Measurements from ENCODE around the gene STAT3.
A peak's percentile ranks its signal among the peaks of the same experiment; 100 is the strongest.

STAT3 gene

DNA sequence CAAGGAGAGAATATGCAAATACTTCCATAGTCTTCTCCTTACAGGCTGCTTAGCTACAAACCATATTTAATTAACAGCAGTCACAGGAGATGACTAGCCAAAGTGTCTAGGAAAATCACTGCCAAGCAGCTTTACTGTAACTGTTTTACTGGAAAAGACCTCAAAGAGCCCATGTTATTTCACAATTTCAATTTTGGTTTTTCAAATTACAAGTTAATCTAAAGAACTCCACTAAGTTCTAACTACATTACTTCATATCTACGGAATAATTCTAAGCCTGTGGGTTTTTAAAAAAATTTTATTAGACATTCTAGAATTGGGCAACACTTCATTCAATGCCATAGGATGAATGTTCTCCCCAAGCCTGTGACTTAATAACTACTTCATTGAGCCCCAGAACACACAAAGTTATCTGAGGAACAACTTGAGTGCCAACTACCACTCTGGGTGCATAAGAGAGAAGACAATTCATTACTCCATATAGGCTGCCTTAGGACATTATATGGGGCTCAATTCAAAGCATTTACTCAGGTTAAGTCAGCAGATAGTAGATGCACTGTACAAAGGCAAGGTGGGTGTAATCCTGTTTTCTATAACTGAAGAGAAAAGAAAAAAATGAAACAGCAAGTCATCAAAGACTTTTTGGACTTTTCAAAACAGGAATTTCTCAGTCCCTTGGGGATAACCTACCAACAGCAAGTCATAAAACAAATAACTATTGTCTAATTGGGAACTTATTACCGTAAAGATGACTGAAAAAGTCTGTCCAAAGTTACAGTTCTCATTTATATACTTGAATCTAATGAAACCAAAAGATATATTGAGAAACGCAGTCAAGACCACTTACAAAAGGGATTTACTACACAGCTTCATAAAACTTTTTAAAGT, 33.0 kb downstream of the STAT3 start:
- DNase-seq (ENCODE audit: low read depth in 2 of 2, low spot score in 1 of 2): no peak

DNA sequence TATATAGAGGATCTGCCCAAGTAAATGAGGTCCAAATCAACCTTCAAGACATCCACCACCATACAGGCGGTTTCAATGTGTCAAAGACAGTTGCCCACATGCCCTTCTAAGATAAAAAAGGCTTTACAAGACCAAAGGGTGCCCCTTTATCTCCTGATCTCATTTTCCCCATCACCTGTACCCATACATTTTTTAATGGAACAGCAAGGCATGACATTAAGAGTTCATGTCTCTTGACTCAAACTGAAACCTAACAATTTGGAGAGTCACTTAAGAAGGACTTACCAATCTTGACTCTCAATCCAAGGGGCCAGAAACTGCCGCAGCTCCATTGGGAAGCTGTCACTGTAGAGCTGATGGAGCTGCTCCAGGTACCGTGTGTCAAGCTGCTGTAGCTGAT, 40.1 kb downstream of the STAT3 start:
- DNase-seq (ENCODE audit: low read depth in 2 of 2, low spot score in 1 of 2): no peak

DNA sequence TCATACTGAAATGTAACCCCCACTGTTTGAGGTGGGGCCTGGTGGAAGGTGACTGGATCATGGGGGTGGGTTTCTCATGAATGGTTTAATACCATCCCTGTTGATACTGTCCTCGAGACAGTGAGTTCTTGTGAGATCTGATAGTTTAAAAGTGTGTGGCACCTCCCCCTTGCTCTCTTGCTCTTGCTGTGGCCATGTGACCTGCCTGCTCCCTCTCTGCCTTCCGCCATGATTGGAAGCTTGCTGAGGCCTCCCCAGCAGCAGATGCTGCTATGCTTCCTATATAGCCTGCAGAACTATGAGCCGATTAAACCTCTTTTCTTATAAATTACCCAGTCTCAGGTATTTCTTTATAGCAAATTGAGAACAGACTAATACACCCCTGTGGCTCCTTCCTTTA, 40.6 kb downstream of the STAT3 start:
- no peak for DNase-seq (ENCODE audit: low read depth in 2 of 2, low spot score in 1 of 2)

DNA sequence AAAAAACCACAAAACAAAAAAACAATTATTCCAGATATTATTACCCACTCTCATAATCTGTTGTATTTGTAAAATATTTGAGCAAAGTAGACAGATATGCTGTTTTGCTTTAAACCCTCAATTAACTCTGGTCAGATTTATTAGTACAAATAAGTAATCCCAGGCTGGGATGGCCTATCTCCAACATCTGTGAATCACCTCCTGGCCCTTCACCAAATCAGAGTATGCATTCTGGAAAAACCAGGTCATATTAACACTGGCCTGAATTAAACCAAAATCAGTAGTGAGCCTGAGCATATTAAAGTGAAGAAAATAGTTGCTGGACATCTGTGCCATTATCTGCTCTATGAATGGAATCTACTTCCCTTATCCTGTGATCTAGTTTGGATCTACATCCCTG, 41.0 kb downstream of the STAT3 start:
- no peak for DNase-seq (ENCODE audit: low read depth in 2 of 2, low spot score in 1 of 2)

DNA sequence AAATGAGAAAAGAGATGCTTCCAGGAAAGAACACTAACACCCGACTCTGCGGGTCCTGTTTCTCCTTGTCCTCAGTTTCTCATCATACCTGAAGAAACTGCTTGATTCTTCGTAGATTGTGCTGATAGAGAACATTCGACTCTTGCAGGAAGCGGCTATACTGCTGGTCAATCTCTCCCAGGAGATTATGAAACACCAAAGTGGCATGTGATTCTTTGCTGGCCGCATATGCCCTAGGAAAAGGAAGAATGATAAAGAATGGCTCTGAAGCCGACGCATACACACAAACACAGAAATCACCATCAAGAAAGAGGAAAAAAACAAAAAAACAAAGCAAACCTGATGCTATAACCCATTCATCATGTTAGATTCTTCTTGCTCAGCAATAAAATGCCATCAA, 41.8 kb downstream of the STAT3 start:
- no peak for DNase-seq (ENCODE audit: low read depth in 2 of 2, low spot score in 1 of 2)

DNA sequence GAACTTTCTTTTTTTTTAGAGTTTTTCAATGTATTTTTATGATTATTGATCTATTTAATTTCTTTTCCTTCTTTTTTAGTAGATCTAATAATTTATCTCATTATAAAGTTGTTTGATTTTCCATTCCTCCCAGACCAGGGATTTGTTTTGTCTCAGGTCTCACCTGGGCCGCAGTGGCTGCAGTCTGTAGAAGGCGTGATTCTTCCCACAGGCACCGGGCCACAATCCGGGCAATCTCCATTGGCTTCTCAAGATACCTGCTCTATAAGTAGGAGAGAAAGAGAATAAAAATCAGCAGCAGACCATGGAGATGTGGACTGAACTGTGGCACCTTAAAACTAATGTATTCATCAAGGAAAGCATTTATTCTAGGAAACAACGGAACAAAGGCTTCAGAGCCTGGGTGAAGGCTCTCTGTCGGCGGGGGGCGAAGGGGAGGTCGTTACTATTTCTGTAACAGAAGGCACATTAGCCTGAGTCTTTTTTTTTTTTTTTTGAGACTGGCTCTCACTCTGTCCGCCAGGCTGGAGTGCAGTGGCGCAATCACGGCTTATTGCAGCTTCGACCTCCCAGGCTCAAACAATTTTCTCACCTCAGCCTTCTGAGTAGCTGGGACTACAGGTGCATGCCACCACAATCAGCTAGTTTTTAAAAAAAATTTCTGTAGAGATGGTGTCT, 42.7 kb downstream of the STAT3 start:
- no peak for DNase-seq (ENCODE audit: low read depth in 2 of 2, low spot score in 1 of 2)

DNA sequence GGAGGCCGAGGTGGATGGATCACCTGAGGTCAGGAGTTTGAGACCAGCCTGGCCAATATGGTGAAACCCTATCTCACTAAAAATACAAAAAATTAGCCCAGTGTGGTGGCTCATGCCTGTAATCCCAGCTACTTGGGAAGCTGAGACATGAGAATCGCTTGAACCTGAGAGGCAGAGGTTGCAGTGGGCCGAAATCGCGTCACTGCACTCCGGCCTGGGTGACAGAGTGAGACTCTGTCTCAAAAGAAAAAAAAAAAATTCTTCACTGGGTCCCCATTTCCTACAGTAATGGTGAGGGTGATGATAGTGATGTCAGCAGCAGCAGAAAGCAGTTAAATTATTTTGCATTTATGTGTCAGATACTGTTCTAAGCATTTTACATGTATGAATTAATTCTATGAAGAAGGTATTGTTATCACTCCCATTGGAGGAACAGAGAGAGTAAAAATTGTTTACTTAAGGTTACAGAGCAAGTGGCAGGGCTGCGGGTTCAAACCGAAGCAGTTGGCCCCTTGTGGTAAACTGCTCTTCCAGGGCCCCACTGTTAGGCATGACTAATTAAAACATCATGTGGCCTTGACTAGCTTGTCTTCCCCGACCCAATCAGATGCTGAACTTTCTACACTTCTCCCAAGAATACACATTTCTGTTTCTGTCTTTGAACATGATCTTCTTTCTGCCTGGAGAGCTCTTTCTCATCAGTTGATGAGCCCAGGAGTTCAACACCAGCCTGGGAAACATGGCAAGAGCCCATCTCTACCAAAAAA, 45.8 kb downstream of the STAT3 start:
- DNase-seq (ENCODE audit: low read depth in 2 of 2, low spot score in 1 of 2): no peak

DNA sequence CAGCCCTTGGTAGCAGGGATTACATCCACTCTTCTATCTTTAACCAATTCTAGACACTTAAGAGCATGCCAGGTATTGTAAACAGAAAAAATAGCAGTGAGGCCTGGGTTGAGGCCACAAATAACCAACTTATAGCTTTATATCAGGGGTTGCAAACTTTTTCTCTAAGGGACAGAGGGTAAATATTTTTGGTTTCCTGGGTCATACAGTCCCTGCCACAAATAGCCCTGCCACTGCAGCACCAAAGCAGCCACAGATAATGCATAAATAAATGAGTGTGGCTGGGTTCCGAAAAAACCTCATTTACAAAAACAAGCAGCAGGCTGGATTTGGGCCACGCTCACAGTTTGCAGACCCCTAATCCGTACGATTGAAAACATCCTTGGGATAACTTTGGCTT, 46.7 kb downstream of the STAT3 start:
- no peak for DNase-seq (ENCODE audit: low read depth in 2 of 2, low spot score in 1 of 2)

DNA sequence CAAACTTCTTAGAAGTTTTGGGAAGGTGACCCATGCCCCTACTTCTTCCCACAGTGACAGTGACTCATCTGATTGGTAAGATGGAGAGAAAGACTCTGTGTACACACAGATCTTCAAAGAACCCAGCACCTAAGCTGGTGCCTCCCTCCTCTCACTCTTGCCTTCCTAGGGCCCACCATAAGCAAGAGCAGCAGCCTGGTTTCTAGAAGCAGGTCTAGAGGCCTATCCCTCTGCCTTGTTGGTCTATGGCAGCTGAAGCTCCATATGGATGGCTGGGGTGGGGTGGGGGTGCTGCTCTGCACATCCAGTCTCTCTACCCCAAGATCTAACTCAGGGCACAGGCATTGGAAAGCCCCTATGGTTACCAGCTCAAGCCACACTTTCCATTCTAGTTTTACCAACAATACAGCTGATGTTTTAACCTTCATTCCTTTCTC, 47.5 kb downstream of the STAT3 start:
- no peak for DNase-seq (ENCODE audit: low read depth in 2 of 2, low spot score in 1 of 2)

DNA sequence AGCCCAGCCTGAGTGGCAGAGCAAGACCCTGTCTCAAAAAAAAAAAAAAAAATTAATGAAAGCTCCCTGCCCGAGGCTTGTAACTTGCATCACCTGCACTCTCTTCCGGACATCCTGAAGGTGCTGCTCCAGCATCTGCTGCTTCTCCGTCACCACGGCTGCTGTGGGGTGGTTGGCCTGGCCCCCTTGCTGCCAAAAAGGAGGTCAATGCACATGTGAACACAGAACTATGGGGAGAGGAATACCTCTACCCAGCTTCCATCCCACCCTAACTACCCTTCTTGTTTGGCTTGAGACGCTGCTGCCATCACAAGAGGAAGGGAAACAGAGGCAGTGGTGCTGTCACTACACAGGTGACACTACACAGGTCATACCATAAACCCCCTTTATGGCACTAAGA, 49.0 kb downstream of the STAT3 start:
- DNase-seq (ENCODE audit: low read depth in 2 of 2, low spot score in 1 of 2): no peak

DNA sequence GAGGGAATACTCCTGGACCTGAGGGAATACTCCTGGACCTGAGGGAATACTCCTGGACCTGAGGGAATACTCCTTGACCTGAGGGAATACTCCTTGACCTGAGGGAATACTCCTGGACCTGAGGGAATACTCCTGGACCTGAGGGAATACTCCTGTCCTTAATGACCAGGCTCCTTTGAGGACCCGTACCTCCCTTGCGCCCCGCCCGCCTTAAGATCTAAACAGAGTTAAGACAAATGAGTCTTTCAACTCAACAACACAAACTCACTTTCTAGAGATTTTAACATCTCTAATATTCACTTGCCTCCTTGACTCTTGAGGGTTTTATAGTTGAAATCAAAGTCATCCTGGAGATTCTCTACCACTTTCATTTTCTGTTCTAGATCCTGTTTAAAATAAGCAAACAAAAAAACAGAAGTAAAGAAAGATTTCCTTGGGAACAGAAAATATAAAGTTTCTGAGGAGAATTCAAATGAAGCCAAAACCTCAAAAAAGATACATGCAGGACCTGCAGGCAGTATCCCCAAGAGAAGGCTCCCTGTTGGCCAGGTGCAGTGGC, 49.7 kb downstream of the STAT3 start:
- DNase-seq (ENCODE audit: low read depth in 2 of 2, low spot score in 1 of 2): no peak

DNA sequence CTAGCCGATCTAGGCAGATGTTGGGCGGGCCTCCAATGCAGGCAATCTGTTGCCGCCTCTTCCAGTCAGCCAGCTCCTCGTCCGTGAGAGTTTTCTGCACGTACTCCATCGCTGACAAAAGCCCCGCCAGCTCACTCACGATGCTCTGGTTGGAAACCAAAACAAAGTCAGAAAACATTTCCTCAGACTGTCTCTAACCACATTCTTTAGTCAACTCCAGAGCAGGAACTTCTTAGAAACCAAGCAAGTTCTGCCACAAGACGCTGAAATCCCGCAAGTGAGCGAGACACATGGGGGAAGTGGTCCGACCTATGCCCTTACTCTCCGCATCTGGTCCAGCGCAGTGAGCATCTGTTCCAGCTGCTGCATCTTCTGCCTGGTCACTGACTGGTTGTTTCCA, 50.8 kb downstream of the STAT3 start:
- DNase-seq (ENCODE audit: low read depth in 2 of 2, low spot score in 1 of 2): peak in 1 of 2 donors; percentile 12

DNA sequence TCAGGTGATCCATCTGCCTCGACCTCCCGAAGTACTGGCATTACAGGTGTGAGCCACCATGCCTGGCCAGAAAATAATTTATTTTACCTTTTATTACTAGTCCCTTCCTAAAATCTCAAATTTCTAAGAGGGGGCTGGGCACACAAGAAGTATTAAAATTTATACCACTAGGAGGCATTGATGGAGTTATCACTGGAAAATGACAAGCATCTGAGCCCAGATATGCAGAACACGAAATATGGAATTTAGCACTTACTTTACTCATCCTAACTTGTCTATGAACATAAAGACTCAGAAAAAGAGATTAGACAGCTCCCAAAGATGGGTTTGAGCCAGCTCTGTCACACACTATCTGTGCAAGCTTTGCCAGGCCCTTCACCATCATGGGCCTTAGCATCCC, 53.6 kb downstream of the STAT3 start:
- DNase-seq (ENCODE audit: low read depth in 2 of 2, low spot score in 1 of 2): no peak

DNA sequence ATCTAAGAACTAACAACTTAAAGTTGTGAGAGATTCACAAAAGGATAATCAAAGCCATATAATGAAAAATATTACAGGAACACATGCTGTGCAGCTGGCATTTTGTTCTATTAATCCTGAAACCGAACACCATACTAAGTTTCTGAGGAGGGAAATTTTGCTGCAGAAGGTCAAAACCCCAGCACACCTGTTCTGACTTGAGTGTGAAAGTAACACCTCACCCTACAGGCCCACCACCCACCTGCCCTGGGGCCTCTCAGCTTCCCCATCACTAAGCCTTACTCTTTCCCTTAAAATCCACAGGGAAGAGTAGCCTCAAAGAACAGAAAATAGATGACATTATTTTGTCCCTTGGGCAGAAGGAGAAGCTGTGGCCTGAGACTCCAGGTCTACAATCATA, 55.2 kb downstream of the STAT3 start:
- DNase-seq (ENCODE audit: low read depth in 2 of 2, low spot score in 1 of 2): no peak

DNA sequence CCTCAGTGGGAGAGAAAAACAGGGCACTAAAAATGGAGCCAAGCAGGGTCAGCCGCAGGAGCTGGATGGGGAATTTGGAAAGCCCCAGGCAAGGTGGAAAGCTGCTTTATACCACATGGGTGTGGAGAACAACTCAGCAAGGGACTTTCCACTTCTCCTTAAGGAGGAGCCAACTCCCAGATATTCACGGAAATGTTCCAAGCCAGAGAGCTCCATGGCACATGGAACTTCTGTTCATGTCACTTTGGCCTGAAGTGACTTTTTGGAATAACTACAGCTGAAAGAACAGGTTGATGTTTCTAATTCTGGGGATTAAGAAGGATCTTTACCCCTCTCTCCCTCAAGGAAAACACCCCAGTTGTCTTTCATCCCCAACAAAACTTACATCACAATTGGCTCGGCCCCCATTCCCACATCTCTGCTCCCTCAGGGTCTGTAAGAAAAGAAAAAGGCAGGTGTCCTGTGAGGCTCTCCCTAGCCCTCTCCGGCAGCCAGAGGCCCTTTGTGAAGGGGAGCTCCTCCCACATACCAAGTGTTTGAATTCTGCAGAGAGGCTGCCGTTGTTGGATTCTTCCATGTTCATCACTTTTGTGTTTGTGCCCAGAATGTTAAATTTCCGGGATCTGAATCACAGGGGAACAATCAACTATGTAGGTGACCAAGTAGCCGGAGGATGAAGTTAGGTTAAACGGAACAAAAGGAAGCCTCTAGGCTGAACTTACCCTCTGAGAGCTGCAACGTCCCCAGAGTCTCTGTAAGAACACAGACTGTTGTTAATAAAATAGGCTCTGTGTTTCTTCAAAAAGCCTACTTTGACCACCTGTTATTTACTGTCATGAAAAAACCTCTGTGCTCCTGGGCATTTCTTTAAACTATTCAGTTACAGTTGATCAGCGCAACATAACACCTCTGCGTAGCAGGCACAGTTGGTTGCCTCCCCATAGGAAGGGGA, 58.9 kb downstream of the STAT3 start:
- no peak for DNase-seq (ENCODE audit: low read depth in 2 of 2, low spot score in 1 of 2)

DNA sequence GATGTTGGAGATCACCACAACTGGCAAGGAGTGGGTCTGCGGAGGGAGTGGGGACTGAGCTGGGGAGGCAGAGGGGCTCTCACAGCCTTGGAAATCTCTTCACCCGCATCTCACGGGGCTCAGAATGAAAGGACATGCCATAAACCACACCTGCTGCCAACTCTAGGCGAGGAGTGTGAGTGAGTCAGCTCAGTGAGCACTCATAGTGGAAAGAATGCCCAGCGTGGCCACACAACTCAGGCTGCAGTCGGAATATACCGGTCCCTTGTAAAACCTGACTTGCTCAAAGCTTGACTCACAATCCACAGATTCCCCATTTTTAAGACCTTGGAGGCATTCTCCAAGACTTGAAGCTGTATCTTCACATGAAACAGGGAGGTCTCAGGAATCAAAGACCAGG, 63.2 kb downstream of the STAT3 start:
- DNase-seq (ENCODE audit: low read depth in 2 of 2, low spot score in 1 of 2): no peak

DNA sequence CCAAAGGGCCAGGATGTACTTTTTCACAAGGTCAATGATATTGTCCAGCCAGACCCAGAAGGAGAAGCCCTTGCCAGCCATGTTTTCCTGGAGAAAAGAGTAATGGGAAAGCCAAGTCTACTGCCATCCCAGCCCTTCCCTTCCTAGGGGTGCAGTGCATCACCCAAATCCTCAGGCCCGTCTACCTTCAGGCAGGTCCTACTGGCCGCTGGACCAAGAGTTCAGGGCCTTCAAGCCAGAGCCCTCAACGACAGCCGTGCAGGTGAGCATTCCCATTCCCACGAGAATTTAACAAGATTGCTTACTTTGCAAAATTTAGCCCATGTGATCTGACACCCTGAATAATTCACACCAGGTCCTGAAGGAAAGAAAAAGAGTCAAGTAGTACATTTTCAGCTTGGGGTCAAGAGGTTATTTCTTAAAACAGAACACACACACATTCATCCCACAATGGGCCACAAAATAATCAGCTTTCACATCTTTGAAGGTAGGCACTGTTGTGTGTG, 64.9 kb downstream of the STAT3 start:
- DNase-seq (ENCODE audit: low read depth in 2 of 2, low spot score in 1 of 2): no peak

DNA sequence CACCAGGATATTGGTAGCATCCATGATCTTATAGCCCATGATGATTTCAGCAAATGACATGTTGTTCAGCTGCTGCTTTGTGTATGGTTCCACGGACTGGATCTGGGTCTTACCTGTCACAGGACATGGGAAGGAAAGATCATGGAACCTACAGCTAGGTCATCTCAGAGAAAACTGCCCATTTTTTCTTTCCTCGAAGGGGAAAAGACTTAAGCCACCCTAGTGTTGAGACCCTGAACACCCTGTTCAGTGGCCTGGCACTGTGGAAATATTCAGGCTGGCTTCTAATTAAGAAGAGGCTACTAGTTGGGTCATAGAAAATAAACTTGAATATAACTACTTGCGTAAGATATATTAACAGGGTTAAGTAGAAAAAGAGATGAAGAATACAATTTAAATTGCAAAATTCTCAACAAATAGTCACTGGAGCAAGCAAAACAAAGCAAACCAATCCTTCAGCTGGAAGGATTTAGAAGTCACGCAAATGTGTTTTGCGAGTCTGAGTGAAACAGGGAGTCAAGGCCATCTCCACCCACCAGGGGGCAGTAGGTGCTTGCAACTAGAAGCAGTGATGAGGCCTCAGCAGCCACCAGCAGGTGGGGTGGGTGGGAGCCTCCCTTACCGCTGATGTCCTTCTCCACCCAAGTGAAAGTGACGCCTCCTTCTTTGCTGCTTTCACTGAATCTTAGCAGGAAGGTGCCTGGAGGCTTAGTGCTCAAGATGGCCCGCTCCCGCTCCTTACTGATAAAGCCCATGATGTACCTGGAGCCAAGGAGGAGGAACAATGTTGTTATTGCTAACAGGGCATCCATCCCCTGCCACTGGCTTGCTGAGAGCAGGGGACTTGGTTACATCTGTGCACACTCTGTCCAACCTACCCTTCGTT, 65.6 kb downstream of the STAT3 start:
- peak; percentile 87 to 92 for DNase-seq (ENCODE audit: low read depth in 2 of 2, low spot score in 1 of 2)

DNA sequence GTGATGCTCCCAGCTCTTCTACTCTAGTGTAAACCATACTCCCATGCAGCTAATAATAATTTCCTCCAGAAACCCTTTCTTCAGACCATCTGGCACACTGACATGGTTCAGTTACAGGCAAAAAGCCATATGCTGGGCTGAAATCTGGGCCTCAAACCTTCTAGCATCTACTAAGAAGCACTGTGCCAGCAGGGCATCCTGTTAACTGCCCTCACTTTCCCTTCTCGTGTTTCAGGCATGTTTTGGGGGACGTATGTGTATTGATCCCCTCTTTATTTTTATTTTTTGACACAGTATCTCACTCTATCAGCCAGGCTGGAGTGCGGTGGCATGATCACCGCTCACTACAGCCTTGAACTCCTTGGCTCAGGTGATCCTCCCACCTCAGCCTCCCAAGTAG, 66.7 kb downstream of the STAT3 start:
- no peak for DNase-seq (ENCODE audit: low read depth in 2 of 2, low spot score in 1 of 2)
